ENCODE results near the gene ST6GALNAC1.

DNA sequence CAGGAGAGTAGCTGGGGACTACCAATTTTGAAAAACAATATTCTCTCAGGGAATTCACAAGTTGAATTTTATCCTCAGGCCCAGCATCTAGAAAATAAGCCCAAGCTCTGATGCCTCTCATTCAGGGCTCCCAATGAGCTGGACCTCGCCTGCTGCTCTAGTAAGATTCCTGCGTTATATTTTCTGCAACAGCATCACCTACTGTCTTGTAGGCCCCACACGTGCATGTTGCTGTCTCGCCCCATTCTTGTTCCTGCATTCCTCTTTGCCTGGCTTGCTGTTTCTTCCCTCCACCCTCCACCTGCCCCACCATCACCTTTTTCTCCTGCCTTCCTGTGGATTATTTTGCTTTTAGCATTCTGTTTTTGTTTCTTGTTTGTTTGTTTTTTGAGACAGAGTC is 49.6 kb downstream of the ST6GALNAC1 start:
- no peak for TF ChIP-seq GATA2 (IDR thresholded peaks at IDR 0.05; ENCODE audit: low read depth, low read length)
- no peak for TF ChIP-seq GATA3 (IDR thresholded peaks at IDR 0.05; ENCODE audit: low read depth, low read length)
